Small intestine (tissue), 7 donors: ENCODE measurements around the gene NT5C2. TPM values are rescaled to one million over a fixed set of nuclear protein-coding genes. Genes with fewer than 3 reads are reported as not detected.

ENCODE experiments used
- DNase-seq, 2 donors: peaks; one replicate each; pipeline versions ENCODE4 v3.0.0 to v3.0.0-alpha.2; 2013
- FAIRE-seq: peaks from 2 replicates; lab custom pipeline; 2012; peaks lifted over from hg19 to GRCh38; lab: Jason Lieb, UNC
- H3K27ac ChIP-seq, 3 donors: one replicate each; pipeline ENCODE4 v1.5.1; 2013; ENCODE audit warnings: low read length in 2 of 3, mild to moderate bottlenecking in 2 of 3, control low read depth in 1 of 3, inconsistent platforms in 1 of 3, low read depth in 1 of 3, moderate library complexity in 1 of 3
- H3K27me3 ChIP-seq, 3 donors: one replicate each; pipeline ENCODE4 v1.6.1; 2013; ENCODE audit warnings: low read length in 3 of 3, inconsistent platforms in 1 of 3; ENCODE audit not compliant: control insufficient read depth in 3 of 3, insufficient read depth in 3 of 3
- H3K36me3 ChIP-seq, 3 donors: one replicate each; pipeline ENCODE4 v1.6.1; 2013; ENCODE audit warnings: low read length in 3 of 3, inconsistent platforms in 1 of 3, low read depth in 1 of 3, mild to moderate bottlenecking in 1 of 3, moderate library complexity in 1 of 3; ENCODE audit not compliant: control insufficient read depth in 3 of 3, insufficient read depth in 2 of 3
- H3K4me1 ChIP-seq, 3 donors: one replicate each; pipeline ENCODE4 v1.6.1; 2013; ENCODE audit warnings: low read length in 2 of 3, inconsistent platforms in 1 of 3, low read depth in 1 of 3, mild to moderate bottlenecking in 1 of 3, moderate library complexity in 1 of 3; ENCODE audit not compliant: control insufficient read depth in 3 of 3, insufficient read depth in 2 of 3
- H3K4me3 ChIP-seq, 3 donors: one replicate each; pipeline ENCODE4 v1.5.1; 2013; ENCODE audit warnings: low read length in 3 of 3, control low read depth in 1 of 3, inconsistent platforms in 1 of 3, low read depth in 1 of 3, mild to moderate bottlenecking in 1 of 3, moderate library complexity in 1 of 3
- H3K9me3 ChIP-seq, 2 donors: one replicate each; pipeline ENCODE4 v1.6.1; 2013; ENCODE audit warnings: low read depth in 1 of 2, low read length in 1 of 2; ENCODE audit not compliant: control insufficient read depth in 2 of 2, insufficient read depth in 1 of 2
- WGBS, 3 donors: extraction: QIAGEN DNeasy Blood & Tissue Kit; methylation state at CpG; one replicate each; pipeline ENCODE4 v1.1.7; 2013; 5-methylcytosine and 5-hydroxymethylcytosine counted together
- polyA plus RNA-seq, 4 donors: library from polyadenylated mRNA; stranded (reverse) in 3 of 4; unstranded in 1 of 4; fragments of 200-250 nt in 3 of 4; fragments of 120-200 nt in 1 of 4; gene quantifications; one replicate each; pipeline versions ENCODE4 v1.2.1 to v1.2.3, GENCODE V29; 2013
- donor health status: healthy with polysubstance abuse.
- donor health status: control.
- donor health status: control.
- donor health status: Bipolar disorder and iron deficiency.
- donor health status: healthy.

NT5C2 gene
- polyA plus RNA-seq, 4 donors: 15.7 to 61.3 (median 20.4) TPM

GRCh38 chr10:103045961-103046360, 147.1 kb downstream of the NT5C2 start:
- Histone ChIP-seq H3K27me3 (no peaks in the 10 kb centered on the region), H3K27ac (no peak overlapping the region), H3K4me1 (no peaks in the 10 kb centered on the region), H3K4me3 (no peak overlapping the region), H3K9me3 (no peaks in the 10 kb centered on the region), H3K36me3 (peaks cover 0 to 6% (median 0%) of the 10 kb centered on the region in 3 donors)
- WGBS, 3 donors: 94 to 99% (median 94%) methylated on average over 3 of the region's 3 CpGs
- DNase-seq (no peak), FAIRE-seq (no peak)

- FAIRE-seq: no peak
- no peak overlapping the region for H3K4me3 ChIP-seq
- H3K27ac ChIP-seq: peak overlapping the region in 1 of 3 donors; percentile 1
- H3K36me3 ChIP-seq: peaks cover 0 to under 1% (median 0%) of the 10 kb centered on the region in 3 donors
- no peaks in the 10 kb centered on the region for H3K27me3 ChIP-seq
- WGBS, 3 donors: 72 to 86% (median 80%) methylated on average over 8 of the region's 8 CpGs
- H3K4me1 ChIP-seq: no peaks in the 10 kb centered on the region
- no peak for DNase-seq
- no peaks in the 10 kb centered on the region for H3K9me3 ChIP-seq
Observed at GRCh38 chr10:103044942-103045489, 148.1 kb downstream of the NT5C2 start.

- Histone ChIP-seq H3K4me3 (no peak overlapping the region), H3K27ac (no peak overlapping the region), H3K4me1 (no peaks in the 10 kb centered on the region), H3K27me3 (no peaks in the 10 kb centered on the region), H3K9me3 (no peaks in the 10 kb centered on the region), H3K36me3 (no peaks in the 10 kb centered on the region)
- 94 to 95% (median 94%) methylated on average over 7 of the region's 7 CpGs for WGBS, 3 donors
- no peak for FAIRE-seq
- DNase-seq: no peak
Observed at GRCh38 chr10:103042908-103043307, 150.2 kb downstream of the NT5C2 start.

GRCh38 chr10:103042129-103042528, 150.9 kb downstream of the NT5C2 start:
- Histone ChIP-seq H3K27me3 (no peaks in the 10 kb centered on the region), H3K4me1 (no peaks in the 10 kb centered on the region), H3K4me3 (no peak overlapping the region), H3K27ac (no peak overlapping the region), H3K36me3 (no peaks in the 10 kb centered on the region), H3K9me3 (no peaks in the 10 kb centered on the region)
- no peak for DNase-seq
- no peak for FAIRE-seq
- 83 to 92% (median 88%) methylated on average over 5 of the region's 5 CpGs for WGBS, 3 donors

GRCh38 chr10:103041391-103041790, 151.7 kb downstream of the NT5C2 start:
- no peak for FAIRE-seq
- 87 to 89% (median 89%) methylated on average over 6 of the region's 6 CpGs for WGBS, 3 donors
- no peak for DNase-seq

GRCh38 chr10:103040418-103040817, 152.7 kb downstream of the NT5C2 start:
- H3K9me3 ChIP-seq: no peaks in the 10 kb centered on the region
- H3K4me3 ChIP-seq: no peak overlapping the region
- no peaks in the 10 kb centered on the region for H3K4me1 ChIP-seq
- no peak for FAIRE-seq
- WGBS, 3 donors: 83 to 93% (median 86%) methylated on average over 4 of the region's 4 CpGs
- H3K27me3 ChIP-seq: no peaks in the 10 kb centered on the region
- no peaks in the 10 kb centered on the region for H3K36me3 ChIP-seq
- no peak for DNase-seq
- H3K27ac ChIP-seq: no peak overlapping the region

More at GRCh38 chr10:103041391-103041790, 151.7 kb downstream of the NT5C2 start:
- Histone ChIP-seq H3K9me3 (no peaks in the 10 kb centered on the region), H3K4me3 (no peak overlapping the region), H3K4me1 (no peaks in the 10 kb centered on the region), H3K36me3 (no peaks in the 10 kb centered on the region), H3K27ac (no peak overlapping the region), H3K27me3 (no peaks in the 10 kb centered on the region)

- H3K4me3 ChIP-seq: no peak overlapping the region
- H3K27me3 ChIP-seq: no peaks in the 10 kb centered on the region
- DNase-seq (no peak), FAIRE-seq (no peak)
- no peaks in the 10 kb centered on the region for H3K4me1 ChIP-seq
- no peak overlapping the region for H3K27ac ChIP-seq
- no peaks in the 10 kb centered on the region for H3K9me3 ChIP-seq
- H3K36me3 ChIP-seq: no peaks in the 10 kb centered on the region
- 64 to 91% (median 89%) methylated on average over 2 of the region's 2 CpGs for WGBS, 3 donors
Observed at GRCh38 chr10:103038570-103038969, 154.5 kb downstream of the NT5C2 start.
